GM18526 (cell line): ENCODE results near the gene FHAD1.

Experiments used
- POLR2A ChIP-seq: IDR thresholded peaks from 3 replicates; pipeline ENCODE4 v1.6.1; 2011; ENCODE audit not compliant: insufficient read length; ENCODE audit errors: extremely low read depth

Gene FHAD1

DNA sequence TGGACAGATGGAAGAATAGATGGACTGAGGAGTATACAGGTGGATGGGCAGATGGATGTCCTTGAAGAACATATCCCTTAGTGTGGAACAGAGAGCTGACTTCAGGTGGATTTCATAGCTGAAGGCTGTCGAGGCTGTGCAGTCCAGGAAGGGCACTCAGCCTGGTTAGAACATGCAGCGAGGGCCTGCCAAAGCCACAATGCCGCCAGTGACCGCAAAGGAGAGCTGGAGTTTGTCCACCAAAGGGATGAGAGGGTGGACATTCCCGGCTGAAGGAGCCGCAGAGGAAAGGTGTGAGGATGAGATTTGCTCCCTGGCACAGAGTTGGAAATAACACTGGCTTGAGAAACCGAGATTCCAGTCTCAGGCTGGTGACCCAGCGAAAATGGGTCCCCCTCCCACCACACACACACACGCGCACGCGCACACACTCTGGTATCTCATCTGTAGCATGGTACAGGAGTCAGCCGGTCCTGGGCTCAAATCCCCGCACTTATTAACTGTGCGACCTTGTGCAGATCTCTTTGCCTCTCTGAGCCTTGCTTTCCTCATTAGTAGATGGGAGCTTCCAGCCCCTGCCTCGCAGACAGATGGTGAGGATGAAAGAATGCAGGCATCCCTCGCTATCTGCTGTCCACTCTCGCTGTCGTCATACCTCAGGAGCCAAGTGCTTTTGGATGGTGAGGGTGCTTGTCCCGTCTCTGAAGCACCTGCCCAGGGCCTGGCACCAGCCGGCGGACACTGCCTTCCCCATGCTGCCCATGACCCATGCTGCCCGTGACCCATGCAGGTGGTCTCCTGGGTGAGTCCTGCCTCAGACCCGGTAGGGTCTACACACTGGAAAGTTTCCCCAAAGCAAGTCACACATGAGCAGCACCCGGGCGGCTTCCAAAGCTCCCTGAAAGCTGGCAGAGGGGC, 135.8 kb downstream of the FHAD1 start:
- no peak for TF ChIP-seq POLR2A

DNA sequence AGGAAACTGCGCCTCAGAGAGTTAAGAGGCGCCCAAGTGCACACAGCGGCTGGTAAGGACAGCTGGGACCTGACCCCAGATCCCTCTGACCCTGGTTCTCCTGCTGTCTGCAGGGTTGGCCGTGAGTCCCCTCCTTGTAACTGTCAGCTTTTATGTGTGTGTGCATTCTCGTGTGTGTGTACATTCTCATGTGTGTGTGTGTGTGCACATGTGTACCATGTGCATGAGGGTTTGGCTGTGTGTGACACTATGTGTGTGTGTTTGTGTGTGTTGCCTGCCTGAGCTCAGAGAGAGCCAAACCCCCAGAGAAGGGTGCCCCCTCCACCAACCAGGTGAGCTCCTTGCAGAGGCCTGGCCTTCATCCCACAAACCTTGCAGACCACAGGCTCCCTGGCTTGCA, 136.8 kb downstream of the FHAD1 start:
- TF ChIP-seq POLR2A, result no peak

- TF ChIP-seq POLR2A, result no peak
Measured at GRCh38 chr1:15384301-15384901, 137.4 kb downstream of the FHAD1 start.

- no peak for TF ChIP-seq POLR2A
Measured at GRCh38 chr1:15385420-15385819, 138.4 kb downstream of the FHAD1 start.

GRCh38 chr1:15386164-15386749, 139.2 kb downstream of the FHAD1 start:
- TF ChIP-seq POLR2A, result no peak

DNA sequence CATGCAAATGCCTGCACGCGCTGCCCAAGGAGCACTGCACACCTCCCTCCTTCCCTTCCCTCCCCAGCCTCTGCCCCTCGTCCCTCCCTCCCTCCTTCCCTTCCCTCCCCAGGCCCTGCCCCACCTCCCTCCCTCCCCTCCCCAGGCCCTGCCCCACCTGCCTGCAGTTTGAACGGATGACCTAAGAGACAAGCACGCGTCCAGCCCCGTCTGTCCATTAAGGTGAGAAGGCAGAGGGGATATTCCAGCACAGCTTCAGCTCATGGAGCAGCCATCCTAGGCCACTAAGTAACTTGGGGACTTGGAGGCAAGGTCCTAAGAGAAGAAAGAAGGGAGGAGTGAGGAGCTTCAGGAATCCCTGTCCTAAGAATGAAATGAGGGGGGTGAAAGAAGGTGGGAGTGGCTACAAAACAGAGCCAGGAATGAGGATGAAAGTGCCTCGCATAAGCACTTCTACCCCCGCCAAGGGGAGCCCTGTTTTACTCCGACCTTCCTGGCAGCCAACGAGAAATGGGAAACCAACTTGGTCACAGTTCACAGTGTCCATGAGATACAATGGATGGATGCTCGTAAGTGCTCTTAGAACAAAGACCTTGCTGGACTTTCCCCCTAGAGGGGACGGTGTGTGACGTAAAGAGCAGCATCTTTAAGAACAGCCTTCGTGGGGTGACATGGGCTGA, 141.3 kb downstream of the FHAD1 start:
- TF ChIP-seq POLR2A, result no peak

DNA sequence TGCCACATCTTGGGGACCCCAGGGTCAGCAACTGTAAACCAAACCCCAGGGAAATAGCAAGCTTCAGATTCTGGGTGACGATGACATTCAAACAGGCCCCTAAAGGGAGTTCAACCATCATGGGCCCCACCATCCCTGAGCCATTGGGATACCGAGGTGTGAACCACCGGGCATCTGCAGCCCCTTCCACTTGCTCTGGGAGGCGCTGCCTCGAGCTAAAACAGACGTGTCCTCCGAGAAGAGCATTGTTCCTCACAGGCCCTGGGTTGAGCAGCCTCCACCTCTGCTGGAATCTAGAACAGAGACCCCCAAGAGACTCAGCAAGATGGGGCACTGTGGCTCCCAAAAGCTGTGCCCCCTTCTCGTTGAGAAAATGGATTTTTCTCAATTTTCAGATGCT, 143.6 kb downstream of the FHAD1 start:
- TF ChIP-seq POLR2A, result no peak

GRCh38 chr1:15391366-15391765, 144.3 kb downstream of the FHAD1 start:
- no peak for TF ChIP-seq POLR2A

DNA sequence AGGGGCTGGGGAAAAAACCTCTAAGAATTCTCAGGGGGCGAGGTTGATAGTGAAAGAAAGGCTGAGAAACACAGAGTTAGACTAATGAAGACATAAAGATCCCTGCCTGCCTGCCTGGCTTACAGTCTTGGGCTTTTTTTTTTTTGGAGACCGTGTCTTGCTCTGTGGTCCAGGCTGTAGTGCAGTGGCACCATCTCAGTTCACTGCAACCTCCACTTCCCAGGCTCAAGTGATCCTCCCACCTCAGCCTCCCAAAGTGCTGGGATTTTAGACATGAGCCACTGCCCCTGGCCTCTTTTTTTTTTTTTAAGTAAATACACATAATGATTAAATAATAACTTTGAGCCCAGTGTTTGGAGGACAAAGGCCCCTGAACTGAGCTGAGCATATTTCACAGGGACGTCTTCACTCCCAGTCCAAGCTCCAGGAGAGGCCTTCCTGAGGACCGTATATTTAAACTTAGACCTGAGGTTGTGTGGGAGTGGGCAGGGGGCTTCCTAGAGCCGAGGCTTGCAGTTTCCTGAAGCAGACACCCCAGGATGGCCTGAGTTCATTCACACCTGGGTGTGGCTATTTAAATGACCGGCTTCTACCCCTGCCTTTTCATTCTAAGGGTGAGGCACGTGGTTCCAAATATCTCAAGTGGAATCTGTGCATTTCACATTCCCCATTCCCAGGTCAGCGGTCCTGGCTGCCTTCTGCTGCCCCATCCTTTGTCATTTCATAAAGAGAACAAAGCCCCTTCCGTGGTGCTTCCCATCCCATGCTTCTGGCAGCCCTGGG, 146.6 kb downstream of the FHAD1 start:
- TF ChIP-seq POLR2A, result no peak

- TF ChIP-seq POLR2A, result no peak
Measured at GRCh38 chr1:15394258-15394690, 147.3 kb downstream of the FHAD1 start.

GRCh38 chr1:15397236-15397635, 150.2 kb downstream of the FHAD1 start:
- TF ChIP-seq POLR2A, result no peak

- no peak for TF ChIP-seq POLR2A
Measured at GRCh38 chr1:15399710-15400109, 152.7 kb downstream of the FHAD1 start.

DNA sequence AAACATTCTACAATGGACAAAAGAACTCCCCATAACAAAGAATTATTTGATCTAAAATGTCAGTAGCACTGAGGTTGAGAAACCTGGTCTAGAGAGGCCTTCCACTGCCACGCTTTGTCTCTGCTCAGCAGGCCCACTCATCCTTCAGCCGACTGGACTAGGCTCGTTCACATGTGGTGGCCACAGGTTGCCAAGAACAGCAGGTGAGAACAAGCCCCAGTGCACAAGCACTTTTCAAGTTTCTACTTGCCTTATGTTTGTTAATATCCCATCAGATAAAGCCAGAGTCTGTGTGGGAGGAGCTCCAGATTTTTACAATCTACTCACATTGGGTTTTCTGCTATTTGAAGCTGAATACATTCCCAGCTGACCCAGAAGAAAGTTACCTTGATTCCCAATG, 153.6 kb downstream of the FHAD1 start:
- no peak for TF ChIP-seq POLR2A

GRCh38 chr1:15401391-15402055, 154.5 kb downstream of the FHAD1 start:
- no peak for TF ChIP-seq POLR2A
